Tibial nerve (tissue), 4 donors: ENCODE results near the gene SNED1. TPM values are rescaled to one million over a fixed set of nuclear protein-coding genes. Genes with fewer than 3 reads are reported as not detected.

ENCODE experiments used
- DNase-seq, 2 donors: peaks; one replicate each; pipeline ENCODE4 v3.0.0-alpha.2; 2019; ENCODE audit warnings: low spot score in 2 of 2
- H3K27ac ChIP-seq, 4 donors: fragments of 200-600 bp; sonication (generic) in 3 of 4; one replicate each; pipeline ENCODE4 v1.5.1; 2017 to 2019; ENCODE audit warnings: mild to moderate bottlenecking in 1 of 4
- H3K27me3 ChIP-seq, 2 donors: fragments of 200-600 bp; sonication (generic) in 1 of 2; one replicate each; pipeline versions ENCODE4 v1.5.1 to v1.6.0; 2017 to 2019
- H3K36me3 ChIP-seq, 3 donors: fragments of 200-600 bp; sonication (generic); one replicate each; pipeline ENCODE4 v1.5.1; 2018 to 2019
- H3K4me1 ChIP-seq, 4 donors: fragments of 200-600 bp; sonication (generic) in 3 of 4; one replicate each; pipeline ENCODE4 v1.5.1; 2017 to 2019
- H3K4me3 ChIP-seq, 4 donors: fragments of 200-600 bp; sonication (generic) in 3 of 4; one replicate each; pipeline ENCODE4 v1.5.1; 2017 to 2019; ENCODE audit warnings: mild to moderate bottlenecking in 1 of 4, moderate library complexity in 1 of 4
- H3K9me3 ChIP-seq, 4 donors: fragments of 200-600 bp; sonication (generic) in 3 of 4; one replicate each; pipeline ENCODE4 v1.5.1; 2017 to 2019
- CTCF ChIP-seq, 5 experiments: fragments of 200-600 bp in 3 of 5; fragments of 450-650 bp in 2 of 5; sonication (generic) in 3 of 5; IDR thresholded peaks; one replicate each; pipeline ENCODE4 v1.5.1; 2016 to 2019; ENCODE audit warnings: antibody characterized with exemption in 5 of 5, mild to moderate bottlenecking in 3 of 5, moderate library complexity in 2 of 5
- EP300 ChIP-seq, 2 donors: sonication (generic); formaldehyde crosslinking; IDR thresholded peaks; one replicate each; pipeline ENCODE4 v1.6.1; 2017; ENCODE audit warnings: antibody characterized with exemption in 2 of 2, mild to moderate bottlenecking in 1 of 2
- POLR2A ChIP-seq, 2 donors: fragments of 450-650 bp; IDR thresholded peaks; one replicate each; pipeline ENCODE4 v1.6.1; 2017; ENCODE audit warnings: antibody characterized with exemption in 2 of 2, mild to moderate bottlenecking in 2 of 2, moderate library complexity in 2 of 2
- WGBS, 2 donors: methylation state at CpG; one replicate each; pipeline ENCODE4 v1.1.5; 2018; 5-methylcytosine and 5-hydroxymethylcytosine counted together
- total RNA-seq, 4 donors: library from RNA; depleted of rRNA; stranded (reverse); fragments of >200 nt; gene quantifications; one replicate each; pipeline ENCODE4 v1.1.0, GENCODE V29; 2016

The SNED1 gene
- total RNA-seq, 4 donors from 2014 or later, result 116 to 226 (median 141) TPM

DNA sequence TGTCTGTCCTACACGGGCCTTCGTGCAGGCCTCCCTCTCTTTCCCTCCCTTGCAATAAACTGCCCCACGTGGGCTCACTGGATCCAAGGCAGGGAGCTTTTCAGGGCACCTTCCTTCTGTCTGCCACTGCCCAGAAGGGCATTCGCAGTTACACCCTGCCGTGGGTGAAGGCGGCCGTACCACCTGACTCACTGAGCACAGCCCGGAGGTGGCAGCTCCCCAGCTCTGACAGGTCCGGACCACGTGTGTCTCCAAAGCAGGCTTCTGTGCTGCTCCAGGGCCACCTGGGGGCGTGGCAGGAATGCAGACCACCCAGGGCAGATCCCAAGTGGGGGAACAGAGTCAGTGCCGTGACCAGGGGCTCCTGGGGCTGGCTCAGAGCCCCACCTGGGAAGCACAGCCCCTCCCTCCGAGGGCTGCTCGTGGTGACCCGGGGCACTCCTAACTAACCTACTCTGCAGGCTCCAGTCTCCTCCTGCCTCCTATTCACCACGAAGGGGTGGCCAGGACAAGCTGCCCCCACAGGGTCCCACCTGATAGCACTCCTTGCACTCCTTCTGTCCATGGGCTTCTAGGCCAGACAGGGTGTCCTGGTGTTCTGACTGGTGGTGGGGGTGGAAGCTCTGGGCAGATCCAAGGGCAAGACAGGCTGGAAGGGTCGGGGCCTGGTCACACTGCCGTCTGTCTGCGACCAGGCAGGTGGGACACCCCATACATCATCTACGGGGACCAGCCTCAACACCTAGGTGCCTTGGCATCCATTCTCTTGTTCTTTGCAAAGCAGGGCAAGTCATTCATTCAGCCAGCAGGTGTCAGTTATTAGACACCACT lies 9.7 kb downstream of the SNED1 start:
- Histone ChIP-seq H3K4me1 (peaks cover 0 to 40% (median 13%) of the 10 kb centered on the region in 4 donors), H3K4me3 (no peak overlapping the region), H3K27me3 (no peaks in the 10 kb centered on the region), H3K36me3 (peaks cover 0 to 38% (median 0%) of the 10 kb centered on the region in 3 donors), H3K27ac (no peak overlapping the region), H3K9me3 (peaks cover 0 to 31% (median 12%) of the 10 kb centered on the region in 4 donors)
- 77 to 80% methylated on average over 14 to 18 of the region's 20 CpGs for WGBS, 2 donors
- DNase-seq, result peak in 1 of 2 donors; percentile 9
- TF ChIP-seq POLR2A (IDR thresholded peaks at IDR 0.05) (no peak), EP300 (IDR thresholded peaks at IDR 0.05) (no peak), CTCF (IDR thresholded peaks at IDR 0.05) (no peak)

- peak in 1 of 2 donors; percentile 8 for DNase-seq
- H3K9me3 ChIP-seq, result peaks cover 0 to 25% (median 11%) of the 10 kb centered on the region in 4 donors
- no peak overlapping the region for H3K4me3 ChIP-seq
- 91 to 96% methylated on average over 7 of the region's 7 CpGs for WGBS, 2 donors
- peaks cover 0 to 40% (median 13%) of the 10 kb centered on the region in 4 donors for H3K4me1 ChIP-seq
- H3K36me3 ChIP-seq, result peaks cover 0 to 38% (median 0%) of the 10 kb centered on the region in 3 donors
- H3K27ac ChIP-seq, result no peak overlapping the region
- TF ChIP-seq CTCF (IDR thresholded peaks at IDR 0.05), result no peak
- TF ChIP-seq POLR2A (IDR thresholded peaks at IDR 0.05), result no peak
- TF ChIP-seq EP300 (IDR thresholded peaks at IDR 0.05), result no peak
- no peaks in the 10 kb centered on the region for H3K27me3 ChIP-seq
Observed at GRCh38 chr2:241008711-241009121, 10.3 kb downstream of the SNED1 start.

DNA sequence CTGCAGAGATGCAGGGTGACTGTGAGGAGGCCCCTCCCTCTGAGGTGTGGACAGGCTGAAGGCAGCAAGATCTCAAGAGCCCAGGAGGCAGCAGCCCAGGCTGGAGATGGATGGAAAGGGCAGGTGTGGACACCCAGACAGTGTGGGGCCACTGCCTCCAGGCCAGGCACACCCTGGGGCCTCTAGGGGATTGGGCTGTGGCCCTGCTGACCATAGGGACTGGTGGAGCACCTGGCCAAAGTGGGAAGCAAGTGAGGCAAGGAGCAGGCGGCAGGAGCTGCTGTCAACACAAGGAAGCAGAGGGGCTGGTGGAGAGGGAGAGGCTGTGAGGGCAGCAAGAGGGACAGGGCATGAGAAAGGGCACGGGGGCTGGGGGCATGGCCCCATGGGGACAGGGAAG lies 10.8 kb downstream of the SNED1 start:
- no peak for TF ChIP-seq POLR2A (IDR thresholded peaks at IDR 0.05)
- TF ChIP-seq CTCF (IDR thresholded peaks at IDR 0.05), result no peak
- TF ChIP-seq EP300 (IDR thresholded peaks at IDR 0.05), result no peak
- H3K27ac ChIP-seq, result peak overlapping the region in 3 of 4 donors; percentile 41 to 75 (median 73)
- 83 to 89% methylated on average over 2 of the region's 2 CpGs for WGBS, 2 donors

DNA sequence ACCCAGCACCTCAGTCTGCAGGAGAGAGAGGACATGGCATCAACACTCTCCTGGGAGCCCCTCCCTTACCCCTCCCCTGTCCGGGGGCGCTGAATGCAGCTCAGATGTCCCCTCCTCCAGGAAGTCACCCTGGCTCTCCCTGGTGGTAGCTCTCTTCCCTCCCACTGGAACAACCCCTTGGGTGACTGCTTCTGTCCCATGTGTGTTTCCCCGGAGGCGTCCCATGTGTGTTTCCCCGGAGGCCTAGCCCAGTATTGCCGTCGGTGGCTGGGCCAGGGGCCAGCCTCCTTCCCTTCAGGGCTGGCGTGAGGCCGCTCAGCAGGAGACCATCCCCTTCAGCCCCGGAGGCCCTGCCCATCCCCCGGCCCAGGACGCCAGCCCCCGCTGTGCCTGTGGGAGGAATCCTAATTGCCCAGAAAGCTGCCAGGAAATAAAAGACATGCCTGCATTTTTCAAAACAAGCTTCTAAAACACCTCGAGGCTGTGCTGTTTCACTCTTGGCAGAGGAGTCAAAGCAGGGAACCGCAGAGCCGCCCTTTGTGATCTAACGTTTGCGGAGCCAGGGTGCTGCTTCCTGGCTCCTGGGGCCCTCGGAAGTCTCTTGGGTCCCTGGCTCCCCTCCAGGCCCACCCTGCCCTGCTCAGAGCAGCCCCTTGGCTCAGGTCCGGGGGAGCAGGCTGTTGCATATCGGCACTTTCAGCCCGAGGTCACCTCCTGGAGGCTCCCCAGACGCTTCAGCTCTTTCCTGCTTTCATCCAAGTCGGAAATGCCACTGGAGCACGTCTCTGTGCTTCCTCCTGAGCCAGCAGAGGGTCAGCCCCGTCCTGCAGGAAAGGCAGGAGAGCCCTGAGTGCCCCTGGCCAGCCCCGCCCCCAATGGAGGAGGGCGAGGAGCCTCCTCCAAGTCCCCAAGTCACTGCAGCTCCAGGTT lies 11.4 kb downstream of the SNED1 start:
- Histone ChIP-seq H3K4me3 (peak overlapping the region in 3 of 4 donors; percentile 4 to 40 (median 19)), H3K9me3 (peaks cover 0 to 14% (median 4%) of the 10 kb centered on the region in 4 donors), H3K4me1 (peaks cover 0 to 40% (median 13%) of the 10 kb centered on the region in 4 donors), H3K36me3 (peaks cover 0 to 28% (median 0%) of the 10 kb centered on the region in 3 donors), H3K27ac (peak overlapping the region; percentile 36 to 75 (median 57)), H3K27me3 (no peaks in the 10 kb centered on the region)
- peak; percentile 7 to 18 for DNase-seq
- 6 to 7% methylated on average over 25 of the region's 28 CpGs for WGBS, 2 donors
- TF ChIP-seq EP300 (IDR thresholded peaks at IDR 0.05) (no peak), CTCF (IDR thresholded peaks at IDR 0.05) (peak in 1 of 5 experiments; percentile 8), POLR2A (IDR thresholded peaks at IDR 0.05) (no peak)

More for the DNA sequence above, 10.8 kb downstream of the SNED1 start:
- H3K36me3 ChIP-seq, result peaks cover 0 to 33% (median 0%) of the 10 kb centered on the region in 3 donors
- H3K4me1 ChIP-seq, result peaks cover 0 to 40% (median 13%) of the 10 kb centered on the region in 4 donors
- peak in 1 of 2 donors; percentile 7 for DNase-seq
- H3K9me3 ChIP-seq, result peaks cover 0 to 20% (median 7%) of the 10 kb centered on the region in 4 donors
- no peaks in the 10 kb centered on the region for H3K27me3 ChIP-seq
- H3K4me3 ChIP-seq, result no peak overlapping the region
